ENCODE measurements around the gene KAZN.

GRCh38 chr1:15128077-15128476 lies 529.6 kb downstream of the KAZN start:
- TF ChIP-seq CTCF (conservative IDR thresholded peaks at IDR 0.05; ENCODE audit: low read length) (no peak), EZH2phosphoT487 (IDR thresholded peaks at IDR 0.05; ENCODE audit: borderline replicate concordance) (no peak)
